Activated CD8-positive, alpha-beta memory T cell treated with anti-CD3 and anti-CD28 coated beads, Interleukin-2, amount 10 ng/mL, durations not matched to agents 7 days and 5 days (primary cell): Measurements from ENCODE around the gene KLHL35. TPM values are rescaled to one million over a fixed set of nuclear protein-coding genes. Genes with fewer than 3 reads are reported as not detected.
"Not testable (repeated sequence)": the region's sequence is repeated elsewhere in the genome, so short reads cannot be mapped to it uniquely, and the experiment has no call there.

Experiments
- ATAC-seq: fragments of 150-1000 bp; cut with Tn5 transposase; one replicate; pipeline ENCODE4 v1.10.0; 2021; ENCODE audit warnings: moderate library complexity
- CTCF ChIA-PET: fragments of 350-600 bp; sonication (Branson Sonifier 250); formaldehyde crosslinking; loops from one replicate; lab custom pipeline; 2021; ENCODE audit warnings: antibody characterized with exemption; lab: Charles Lee
- DNase-seq: peaks from one replicate; pipeline ENCODE4 v3.0.0-alpha.2; 2020
- H3K27ac Mint-ChIP-seq: one replicate; pipeline ENCODE4 v1.8.0; 2021; ENCODE audit warnings: mild to moderate bottlenecking, mixed read lengths
- H3K27me3 Mint-ChIP-seq: one replicate; pipeline ENCODE4 v1.8.0; 2021; ENCODE audit warnings: mixed read lengths
- H3K36me3 Mint-ChIP-seq: one replicate; pipeline ENCODE4 v1.8.0; 2021; ENCODE audit warnings: mild to moderate bottlenecking, mixed read lengths
- H3K4me1 Mint-ChIP-seq: one replicate; pipeline ENCODE4 v1.8.0; 2021; ENCODE audit warnings: mixed read lengths
- H3K4me3 Mint-ChIP-seq: one replicate; pipeline ENCODE4 v1.8.0; 2021; ENCODE audit warnings: mild to moderate bottlenecking, moderate library complexity, mixed read lengths
- H3K9me3 Mint-ChIP-seq: one replicate; pipeline ENCODE4 v1.8.0; 2022; ENCODE audit warnings: low read depth, mixed read lengths
- total RNA-seq, 2 experiments: library from RNA; stranded (reverse); gene quantifications; one replicate each; pipeline ENCODE4 v1.2.3, GENCODE V29; 2021

Gene KLHL35
- total RNA-seq, 2 experiments from 2014 or later, result 0.47 TPM; not detected in 1

- Mint-ChIP-seq H3K4me1 (peaks cover 15% of the 10 kb centered on the region), H3K9me3 (no peaks in the 10 kb centered on the region), H3K27ac (no peak overlapping the region), H3K27me3 (peaks cover 25% of the 10 kb centered on the region), H3K36me3 (no peaks in the 10 kb centered on the region), H3K4me3 (no peak overlapping the region)
- ATAC-seq (no peak), DNase-seq (no peak)
- CTCF ChIA-PET, result interaction anchor here (0.6 to 14.0 kb wide), 14 partner anchors 11 to 149 kb away, joined by 4 to 380 read pairs (median 7); no protein-coding TSS in a partner anchor
Observed at GRCh38 chr11:75386942-75387630, 45.9 kb downstream of the KLHL35 start.

DNA sequence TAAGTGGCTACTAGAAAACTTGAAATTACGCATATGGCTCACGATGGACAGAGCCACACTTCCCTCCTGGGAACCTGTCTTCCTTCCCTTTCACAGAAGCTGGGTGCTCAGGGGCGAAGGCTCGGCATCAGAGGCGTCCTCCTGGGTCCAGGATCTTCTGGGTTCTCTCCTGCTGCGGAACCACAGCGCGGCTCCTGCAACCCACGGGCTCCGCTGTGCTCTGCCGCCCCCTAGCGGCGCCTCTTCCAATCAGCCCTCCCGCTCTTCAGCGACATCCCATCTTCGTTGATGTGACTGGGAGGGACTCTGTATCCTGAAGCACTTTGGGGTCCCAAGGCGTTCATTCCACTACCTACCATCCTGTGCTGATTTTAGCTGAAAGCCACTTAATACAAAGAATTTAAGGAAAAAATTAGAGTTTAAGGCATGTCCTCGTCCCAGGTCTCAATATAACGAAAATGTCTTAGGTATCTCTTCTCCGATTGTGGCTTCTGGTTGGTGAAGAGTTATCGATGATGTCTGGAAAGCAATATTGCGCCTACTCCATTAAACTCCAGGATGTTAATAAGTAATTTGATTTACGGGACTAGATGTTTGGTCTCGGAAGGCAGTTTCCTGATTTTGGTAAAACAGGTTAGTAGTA, 48.4 kb downstream of the KLHL35 start:
- peaks cover 15% of the 10 kb centered on the region for H3K4me1 Mint-ChIP-seq
- H3K4me3 Mint-ChIP-seq, result no peak overlapping the region
- DNase-seq, result peak; percentile 77
- no peaks in the 10 kb centered on the region for H3K36me3 Mint-ChIP-seq
- CTCF ChIA-PET, result interaction anchor here (0.6 to 14.0 kb wide), 26 partner anchors 12 to 244 kb away, joined by 3 to 380 read pairs (median 4); partner anchors contain the start of gene ARRB1
- H3K27ac Mint-ChIP-seq, result peak overlapping the region; percentile 73
- H3K9me3 Mint-ChIP-seq, result no peaks in the 10 kb centered on the region
- ATAC-seq, result peak; percentile 82
- H3K27me3 Mint-ChIP-seq, result peaks cover 12% of the 10 kb centered on the region

DNA sequence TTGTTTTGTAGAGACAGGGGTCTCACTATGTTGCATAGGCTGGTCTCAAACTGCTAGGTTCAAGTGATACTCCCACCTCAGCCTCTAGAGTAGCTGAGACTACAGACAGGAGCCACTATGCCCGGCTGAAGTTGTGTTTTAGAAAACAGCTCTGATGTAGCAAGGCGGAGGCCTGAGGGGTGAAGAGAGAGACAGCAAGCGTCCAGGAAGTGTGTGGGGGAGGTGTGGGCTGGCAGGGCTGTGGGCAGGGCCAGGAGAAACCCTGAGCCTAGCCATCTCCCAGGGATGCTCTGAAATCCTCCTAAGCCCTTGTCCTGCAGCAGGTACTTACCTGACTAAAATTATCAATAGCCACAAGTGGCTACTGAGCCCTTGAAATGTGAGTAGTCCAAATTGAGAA, 49.8 kb downstream of the KLHL35 start:
- peaks cover 15% of the 10 kb centered on the region for H3K4me1 Mint-ChIP-seq
- H3K4me3 Mint-ChIP-seq, result no peak overlapping the region
- CTCF ChIA-PET, result interaction anchor here (0.7 to 14.0 kb wide), 10 partner anchors 11 to 240 kb away, joined by 3 to 380 read pairs (median 8); partner anchors contain the start of gene ARRB1
- peak overlapping the region; percentile 78 for H3K27ac Mint-ChIP-seq
- H3K9me3 Mint-ChIP-seq, result no peaks in the 10 kb centered on the region
- peaks cover 12% of the 10 kb centered on the region for H3K27me3 Mint-ChIP-seq
- H3K36me3 Mint-ChIP-seq, result no peaks in the 10 kb centered on the region
- ATAC-seq, result peak; percentile 76
- peak; percentile 72 for DNase-seq

DNA sequence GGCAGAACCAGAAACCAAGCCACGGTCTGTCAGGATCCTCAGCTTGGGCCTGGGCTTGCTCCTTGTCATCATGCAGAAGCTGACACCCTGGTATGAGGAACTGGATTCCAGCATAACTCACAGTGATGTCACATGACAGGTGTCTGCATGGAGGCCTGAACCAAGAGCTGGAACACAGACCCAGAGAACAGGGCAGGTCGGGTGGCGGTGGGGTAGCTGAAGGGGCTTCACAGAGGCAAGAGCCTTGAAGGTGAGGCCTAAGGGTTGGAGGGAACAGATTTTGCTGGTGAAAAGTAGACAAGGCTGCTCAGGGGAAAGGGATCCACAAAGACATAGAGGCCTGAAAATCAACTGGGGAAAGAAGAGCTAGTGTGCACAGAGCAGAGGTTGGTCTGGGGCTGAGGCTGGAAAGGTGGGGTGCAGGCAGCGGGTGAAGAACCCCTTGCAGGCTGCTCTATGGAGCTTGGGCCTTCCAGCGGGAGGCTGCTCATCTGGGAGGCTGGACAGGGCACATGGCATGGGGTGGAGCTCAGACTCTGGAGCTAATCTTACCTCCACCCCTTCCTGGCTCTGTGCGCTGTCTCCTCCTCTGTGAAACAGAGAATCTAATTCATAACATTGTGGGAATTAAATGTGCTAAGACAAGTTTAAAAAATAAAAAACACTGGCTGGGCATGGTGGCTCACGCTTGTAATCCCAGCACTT, 52.1 kb downstream of the KLHL35 start:
- Mint-ChIP-seq H3K27ac (no peak overlapping the region), H3K36me3 (no peaks in the 10 kb centered on the region), H3K9me3 (no peaks in the 10 kb centered on the region), H3K4me1 (peaks cover 15% of the 10 kb centered on the region), H3K27me3 (peaks cover 2% of the 10 kb centered on the region), H3K4me3 (no peak overlapping the region)
- no peak for DNase-seq
- ATAC-seq, result no peak
- CTCF ChIA-PET, result interaction anchor here (0.6 to 14.0 kb wide), 7 partner anchors 9 to 345 kb away, joined by 3 to 380 read pairs (median 11); partner anchors contain the start of gene ARRB1

DNA sequence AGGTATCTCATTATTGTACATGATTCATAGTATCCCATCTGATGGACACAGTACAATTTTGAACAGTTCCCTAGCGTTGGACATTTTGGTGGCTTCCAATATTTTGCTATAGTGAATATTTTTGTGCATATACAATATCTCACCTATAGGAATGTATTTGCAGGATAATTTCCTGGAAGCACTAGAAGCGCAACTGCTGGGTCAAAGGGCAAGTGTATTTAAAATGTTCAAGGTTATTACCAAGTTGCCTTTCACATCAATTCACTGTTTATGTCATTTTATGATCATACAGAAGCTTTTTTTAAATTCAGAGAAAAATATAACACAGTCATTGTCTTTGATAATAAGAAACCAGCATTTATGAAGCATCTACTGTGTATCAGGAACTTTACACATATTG, 52.8 kb downstream of the KLHL35 start:
- Mint-ChIP-seq H3K27me3 (no peaks in the 10 kb centered on the region), H3K4me3 (no peak overlapping the region), H3K9me3 (no peaks in the 10 kb centered on the region), H3K36me3 (no peaks in the 10 kb centered on the region), H3K27ac (no peak overlapping the region), H3K4me1 (peaks cover 15% of the 10 kb centered on the region)
- ATAC-seq, result no peak
- CTCF ChIA-PET, result interaction anchor here (0.9 to 14.0 kb wide), 6 partner anchors 8 to 344 kb away, joined by 3 to 380 read pairs (median 10); partner anchors contain the start of gene ARRB1
- DNase-seq, result no peak

GRCh38 chr11:75378776-75379175, 54.2 kb downstream of the KLHL35 start:
- not testable (repeated sequence) for H3K27me3 Mint-ChIP-seq, H3K9me3 Mint-ChIP-seq, H3K4me3 Mint-ChIP-seq, ATAC-seq, H3K4me1 Mint-ChIP-seq, DNase-seq, H3K36me3 Mint-ChIP-seq, H3K27ac Mint-ChIP-seq
- CTCF ChIA-PET, result interaction anchor here (1.5 to 14.0 kb wide), 2 partner anchors 10 to 102 kb away, joined by 3 to 380 read pairs; no protein-coding TSS in a partner anchor

GRCh38 chr11:75376175-75376574, 56.8 kb downstream of the KLHL35 start:
- peaks cover 15% of the 10 kb centered on the region for H3K4me1 Mint-ChIP-seq
- no peak overlapping the region for H3K4me3 Mint-ChIP-seq
- no peaks in the 10 kb centered on the region for H3K9me3 Mint-ChIP-seq
- CTCF ChIA-PET, result interaction anchor here (0.5 to 2.3 kb wide), 4 partner anchors 14 to 128 kb away, joined by 3 to 7 read pairs (median 4); no protein-coding TSS in a partner anchor
- peaks cover 2% of the 10 kb centered on the region for H3K36me3 Mint-ChIP-seq
- no peak overlapping the region for H3K27ac Mint-ChIP-seq
- DNase-seq, result no peak
- H3K27me3 Mint-ChIP-seq, result no peaks in the 10 kb centered on the region
- no peak for ATAC-seq

GRCh38 chr11:75375626-75376025, 57.4 kb downstream of the KLHL35 start:
- Mint-ChIP-seq H3K4me3 (no peak overlapping the region), H3K27ac (no peak overlapping the region), H3K9me3 (no peaks in the 10 kb centered on the region), H3K27me3 (no peaks in the 10 kb centered on the region), H3K36me3 (peaks cover 2% of the 10 kb centered on the region), H3K4me1 (peaks cover 17% of the 10 kb centered on the region)
- ATAC-seq (no peak), DNase-seq (no peak)
- CTCF ChIA-PET, result interaction anchor here (0.9 to 2.3 kb wide), 6 partner anchors 10 to 132 kb away, joined by 3 to 7 read pairs (median 4); no protein-coding TSS in a partner anchor

GRCh38 chr11:75374646-75375045, 58.4 kb downstream of the KLHL35 start:
- CTCF ChIA-PET, result interaction anchor here (0.9 to 2.3 kb wide), 5 partner anchors 11 to 133 kb away, joined by 3 to 7 read pairs (median 6); no protein-coding TSS in a partner anchor
- Mint-ChIP-seq H3K9me3 (no peaks in the 10 kb centered on the region), H3K4me3 (no peak overlapping the region), H3K36me3 (peaks cover 6% of the 10 kb centered on the region), H3K4me1 (peaks cover 24% of the 10 kb centered on the region), H3K27me3 (no peaks in the 10 kb centered on the region), H3K27ac (no peak overlapping the region)
- ATAC-seq (no peak), DNase-seq (no peak)

DNA sequence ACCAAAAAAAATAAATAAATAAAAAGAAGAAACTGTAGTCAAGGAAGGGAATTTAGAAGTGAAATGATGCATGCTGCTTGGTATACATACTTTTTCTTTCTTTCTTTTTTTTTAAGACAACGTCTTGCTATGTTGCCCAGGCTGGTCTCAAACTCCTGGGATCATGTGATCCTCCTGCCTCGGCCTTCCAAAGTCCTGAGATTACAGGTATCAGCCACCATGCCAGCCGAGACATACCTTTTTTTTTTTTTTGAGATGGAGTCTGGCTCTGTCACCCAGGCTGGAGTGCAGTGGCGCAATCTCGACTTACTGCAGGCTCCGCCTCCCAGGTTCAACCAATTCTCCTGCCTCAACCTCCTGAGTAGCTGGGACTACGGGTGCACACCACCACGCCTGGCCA, 59.8 kb downstream of the KLHL35 start:
- Mint-ChIP-seq H3K4me3 (no peak overlapping the region), H3K27me3 (no peaks in the 10 kb centered on the region), H3K27ac (no peak overlapping the region), H3K4me1 (peaks cover 34% of the 10 kb centered on the region), H3K9me3 (no peaks in the 10 kb centered on the region), H3K36me3 (peaks cover 12% of the 10 kb centered on the region)
- DNase-seq (no peak), ATAC-seq (no peak)
- CTCF ChIA-PET, result interaction anchor here (1.2 to 2.3 kb wide), 3 partner anchors 12 to 93 kb away, joined by 4 to 17 read pairs (median 8); no protein-coding TSS in a partner anchor
